ENCODE measurements around the gene DRC3.

GRCh38 chr17:17931159-17931558, 41.5 kb upstream of the DRC3 start:
- TF ChIP-seq EZH2 (IDR thresholded peaks at IDR 0.05; ENCODE audit: borderline replicate concordance, insufficient read depth, low read depth, low read length, poor library complexity, severe bottlenecking) (no peak), CTCF (IDR thresholded peaks at IDR 0.05) (no peak)

Data from B cell (primary cell).